Thymus (tissue), 11 donors: ENCODE data around the gene KLF13. TPM values are rescaled to one million over a fixed set of nuclear protein-coding genes. Genes with fewer than 3 reads are reported as not detected.
A peak's percentile ranks its signal among the peaks of the same experiment; 100 is the strongest.

Experiments
- DNase-seq, 9 donors: peaks; one replicate each; pipeline ENCODE4 v3.0.0-alpha.2; 2013; ENCODE audit warnings: low spot score in 9 of 9, low read depth in 6 of 9, missing footprints in 1 of 9
- H3K27ac ChIP-seq, 2 donors: one replicate each; pipeline ENCODE4 v1.5.1; 2013; ENCODE audit warnings: control low read depth in 1 of 2, low read depth in 1 of 2, low read length in 1 of 2, mild to moderate bottlenecking in 1 of 2, moderate library complexity in 1 of 2
- H3K27me3 ChIP-seq, 2 donors: one replicate each; pipeline ENCODE4 v1.5.1; 2013; ENCODE audit warnings: low read length in 1 of 2; ENCODE audit not compliant: control insufficient read depth in 2 of 2, insufficient read depth in 1 of 2
- H3K36me3 ChIP-seq, 2 donors: one replicate each; pipeline ENCODE4 v1.5.1; 2013; ENCODE audit warnings: low read length in 1 of 2, mild to moderate bottlenecking in 1 of 2, moderate library complexity in 1 of 2; ENCODE audit not compliant: control insufficient read depth in 2 of 2, insufficient read depth in 2 of 2
- H3K4me1 ChIP-seq, 2 donors: one replicate each; pipeline ENCODE4 v1.5.1; 2013; ENCODE audit warnings: low read length in 2 of 2; ENCODE audit not compliant: control insufficient read depth in 2 of 2, insufficient read depth in 2 of 2
- H3K4me3 ChIP-seq, 2 donors: one replicate each; pipeline ENCODE4 v1.5.1; 2013; ENCODE audit warnings: low read length in 2 of 2, control low read depth in 1 of 2, mild to moderate bottlenecking in 1 of 2
- H3K9me3 ChIP-seq, 2 donors: one replicate each; pipeline ENCODE4 v1.5.1; 2013; ENCODE audit warnings: low read length in 1 of 2, mild to moderate bottlenecking in 1 of 2; ENCODE audit not compliant: control insufficient read depth in 2 of 2, insufficient read depth in 1 of 2
- WGBS: extraction: QIAGEN DNeasy Blood & Tissue Kit; methylation state at CpG from one replicate; pipeline ENCODE4 v1.1.7; 2013; 5-methylcytosine and 5-hydroxymethylcytosine counted together
- polyA plus RNA-seq: library from polyadenylated mRNA; stranded (reverse); fragments of 200-250 nt; gene quantifications from one replicate; pipeline ENCODE4 v1.2.3, GENCODE V29; 2013
- total RNA-seq: library from RNA; stranded (reverse); fragments of 120-200 nt; gene quantifications from one replicate; pipeline ENCODE4 v1.2.4, GENCODE V29; 2013
- donor health status: healthy.

KLF13 gene
- total and polyA plus RNA-seq, 2 donors = 107 to 158 TPM

GRCh38 chr15:31405200-31405920, 78.7 kb downstream of the KLF13 start:
- no peaks in the 10 kb centered on the region for H3K36me3 ChIP-seq
- H3K9me3 ChIP-seq = peaks cover 1 to 8% of the 10 kb centered on the region in 2 donors
- H3K4me3 ChIP-seq = no peak overlapping the region
- peaks cover 16 to 53% of the 10 kb centered on the region in 2 donors for H3K4me1 ChIP-seq
- H3K27ac ChIP-seq = peak overlapping the region; percentile 80 to 81
- DNase-seq = peak in 3 of 9 donors; percentile 23 to 55 (median 45)
- WGBS = 40% methylated on average over 13 of the region's 13 CpGs
- H3K27me3 ChIP-seq = no peaks in the 10 kb centered on the region

- Histone ChIP-seq H3K27me3 (no peaks in the 10 kb centered on the region), H3K4me1 (peaks cover 16 to 41% of the 10 kb centered on the region in 2 donors), H3K27ac (no peak overlapping the region), H3K4me3 (no peak overlapping the region), H3K36me3 (no peaks in the 10 kb centered on the region), H3K9me3 (peaks cover 1 to 8% of the 10 kb centered on the region in 2 donors)
- 95% methylated on average over 1 of the region's 1 CpG for WGBS
- no peak for DNase-seq
These were observed 80.7 kb downstream of the KLF13 start for GRCh38 chr15:31407376-31407775.

GRCh38 chr15:31407851-31408250, 81.2 kb downstream of the KLF13 start:
- Histone ChIP-seq H3K9me3 (peaks cover 1 to 8% of the 10 kb centered on the region in 2 donors), H3K4me3 (no peak overlapping the region), H3K27ac (no peak overlapping the region), H3K4me1 (peaks cover 12 to 37% of the 10 kb centered on the region in 2 donors), H3K36me3 (no peaks in the 10 kb centered on the region), H3K27me3 (no peaks in the 10 kb centered on the region)
- no peak for DNase-seq

GRCh38 chr15:31408724-31409123, 82.1 kb downstream of the KLF13 start:
- Histone ChIP-seq H3K27me3 (no peaks in the 10 kb centered on the region), H3K4me1 (peaks cover 12 to 28% of the 10 kb centered on the region in 2 donors), H3K36me3 (no peaks in the 10 kb centered on the region), H3K9me3 (peaks cover 1 to 8% of the 10 kb centered on the region in 2 donors), H3K27ac (no peak overlapping the region), H3K4me3 (no peak overlapping the region)
- WGBS = 97% methylated on average over 3 of the region's 3 CpGs
- no peak for DNase-seq

GRCh38 chr15:31409171-31409570, 82.5 kb downstream of the KLF13 start:
- H3K36me3 ChIP-seq = no peaks in the 10 kb centered on the region
- no peak overlapping the region for H3K27ac ChIP-seq
- peaks cover 1 to 8% of the 10 kb centered on the region in 2 donors for H3K9me3 ChIP-seq
- H3K27me3 ChIP-seq = no peaks in the 10 kb centered on the region
- H3K4me3 ChIP-seq = no peak overlapping the region
- H3K4me1 ChIP-seq = peaks cover 12 to 23% of the 10 kb centered on the region in 2 donors
- DNase-seq = no peak
- WGBS = over 99% methylated on average over 2 of the region's 2 CpGs

GRCh38 chr15:31412824-31413223, 86.2 kb downstream of the KLF13 start:
- WGBS = 97% methylated on average over 2 of the region's 2 CpGs
- Histone ChIP-seq H3K9me3 (peaks cover 1 to 5% of the 10 kb centered on the region in 2 donors), H3K36me3 (no peaks in the 10 kb centered on the region), H3K27ac (no peak overlapping the region), H3K4me1 (no peaks in the 10 kb centered on the region), H3K27me3 (no peaks in the 10 kb centered on the region), H3K4me3 (no peak overlapping the region)
- no peak for DNase-seq

GRCh38 chr15:31415201-31415600, 88.6 kb downstream of the KLF13 start:
- Histone ChIP-seq H3K4me3 (no peak overlapping the region), H3K27me3 (no peaks in the 10 kb centered on the region), H3K9me3 (peaks cover 2 to 6% of the 10 kb centered on the region in 2 donors), H3K36me3 (no peaks in the 10 kb centered on the region), H3K27ac (no peak overlapping the region), H3K4me1 (no peaks in the 10 kb centered on the region)
- WGBS = 93% methylated on average over 1 of the region's 1 CpG
- no peak for DNase-seq

- Histone ChIP-seq H3K9me3 (peaks cover 2 to 13% of the 10 kb centered on the region in 2 donors), H3K4me1 (no peaks in the 10 kb centered on the region), H3K27me3 (no peaks in the 10 kb centered on the region), H3K27ac (no peak overlapping the region), H3K36me3 (no peaks in the 10 kb centered on the region), H3K4me3 (no peak overlapping the region)
- 100% methylated on average over 3 of the region's 3 CpGs for WGBS
- DNase-seq = no peak
These were observed 93.2 kb downstream of the KLF13 start for GRCh38 chr15:31419820-31420219.

GRCh38 chr15:31427411-31427810, 100.8 kb downstream of the KLF13 start:
- Histone ChIP-seq H3K4me3 (no peak overlapping the region), H3K27me3 (no peaks in the 10 kb centered on the region), H3K27ac (no peak overlapping the region), H3K4me1 (peaks cover 0 to 4% of the 10 kb centered on the region in 2 donors), H3K9me3 (no peaks in the 10 kb centered on the region), H3K36me3 (no peaks in the 10 kb centered on the region)
- DNase-seq = no peak
- WGBS = 100% methylated on average over 1 of the region's 1 CpG
